SK-N-MC (cell line): ENCODE results near the gene DBR1.

Source experiments
- DNase-seq: peaks from one replicate; pipeline ENCODE4 v3.0.0-alpha.2; 2011; ENCODE audit warnings: low read depth, low spot score
- H3K27ac ChIP-seq: fragments of 200-600 bp; sonication (generic); 2 replicates; pipeline ENCODE4 v1.5.1; 2016; ENCODE audit warnings: mixed run types
- H3K36me3 ChIP-seq: fragments of 200-600 bp; sonication (generic); 2 replicates; pipeline ENCODE4 v1.6.1; 2017; ENCODE audit warnings: antibody characterized with exemption, low read length, mixed read lengths; ENCODE audit not compliant: insufficient read depth
- H3K4me3 ChIP-seq: fragments of 200-600 bp; sonication (generic); 2 replicates; pipeline ENCODE4 v1.5.1; 2016
- H3K9ac ChIP-seq: fragments of 200-600 bp; sonication (generic); 2 replicates; pipeline ENCODE4 v1.8.0; 2017; ENCODE audit warnings: mixed run types, mixed read lengths; ENCODE audit not compliant: insufficient read length
- H3K9me3 ChIP-seq: fragments of 200-600 bp; sonication (generic); 2 replicates; pipeline ENCODE4 v1.6.1; 2017; ENCODE audit warnings: low read depth, mild to moderate bottlenecking, antibody characterized with exemption, low read length, moderate library complexity, mixed read lengths
- EZH2 ChIP-seq: fragments of 200-600 bp; sonication (generic); IDR thresholded peaks from one replicate; pipeline ENCODE4 v1.6.1; 2017; ENCODE audit warnings: antibody characterized with exemption
- FOXP2 ChIP-seq: optimal IDR thresholded peaks from 2 replicates; pipeline ENCODE3; 2011; ENCODE audit warnings: mild to moderate bottlenecking, moderate library complexity; ENCODE audit not compliant: insufficient read depth; ENCODE audit errors: extremely low read length, control extremely low read depth
- POLR2AphosphoS5 ChIP-seq: IDR thresholded peaks from 2 replicates; pipeline ENCODE4 v1.6.1; 2012; ENCODE audit warnings: mild to moderate bottlenecking, low read depth, low read length, borderline replicate concordance

DBR1 gene

GRCh38 chr3:138137861-138138260 lies 36.9 kb downstream of the DBR1 start:
- no peaks in the 10 kb centered on the region for H3K9me3 ChIP-seq
- no peak for DNase-seq
- no peaks in the 10 kb centered on the region for H3K36me3 ChIP-seq
- no peak overlapping the region for H3K4me3 ChIP-seq
- H3K9ac ChIP-seq, result no peak overlapping the region
- TF ChIP-seq FOXP2, result no peak
- no peak for TF ChIP-seq POLR2AphosphoS5
- TF ChIP-seq EZH2, result no peak
- no peak overlapping the region for H3K27ac ChIP-seq

GRCh38 chr3:138136201-138136600 lies 38.5 kb downstream of the DBR1 start:
- TF ChIP-seq FOXP2 (no peak), POLR2AphosphoS5 (no peak)
- H3K9ac ChIP-seq, result no peak overlapping the region
- H3K36me3 ChIP-seq, result no peaks in the 10 kb centered on the region
- no peak for DNase-seq
- no peak overlapping the region for H3K27ac ChIP-seq
- H3K4me3 ChIP-seq, result no peak overlapping the region
- no peaks in the 10 kb centered on the region for H3K9me3 ChIP-seq

GRCh38 chr3:138135833-138136194 lies 38.9 kb downstream of the DBR1 start:
- H3K27ac ChIP-seq, result no peak overlapping the region
- no peaks in the 10 kb centered on the region for H3K9me3 ChIP-seq
- H3K4me3 ChIP-seq, result no peak overlapping the region
- TF ChIP-seq FOXP2, result no peak
- TF ChIP-seq POLR2AphosphoS5, result no peak
- TF ChIP-seq EZH2, result no peak
- DNase-seq, result no peak
- no peak overlapping the region for H3K9ac ChIP-seq
- H3K36me3 ChIP-seq, result no peaks in the 10 kb centered on the region

- Histone ChIP-seq H3K36me3 (no peaks in the 10 kb centered on the region), H3K9me3 (no peaks in the 10 kb centered on the region), H3K9ac (no peak overlapping the region), H3K4me3 (no peak overlapping the region), H3K27ac (no peak overlapping the region)
- DNase-seq, result no peak
- TF ChIP-seq FOXP2 (no peak), POLR2AphosphoS5 (no peak), EZH2 (no peak)
These were observed 39.4 kb downstream of the DBR1 start for GRCh38 chr3:138135146-138135832.

GRCh38 chr3:138132239-138132638 lies 42.5 kb downstream of the DBR1 start, which contains the start of gene A4GNT:
Gene A4GNT (minus strand): TSS chr3:138132390. CDS start chr3:138131256, 1,134 bp downstream.
- Histone ChIP-seq H3K27ac (no peak within 1 kb of the TSS), H3K36me3 (no peaks in the 10 kb centered on the region), H3K9ac (no peak within 1 kb of the TSS)

GRCh38 chr3:138127636-138128365 lies 46.9 kb downstream of the DBR1 start:
- Histone ChIP-seq H3K4me3 (no peak overlapping the region), H3K9me3 (no peaks in the 10 kb centered on the region), H3K27ac (no peak overlapping the region), H3K9ac (no peak overlapping the region), H3K36me3 (no peaks in the 10 kb centered on the region)
- TF ChIP-seq POLR2AphosphoS5 (no peak), EZH2 (no peak), FOXP2 (no peak)
- no peak for DNase-seq

More at GRCh38 chr3:138132239-138132638, 42.5 kb downstream of the DBR1 start, which contains the start of gene A4GNT:
- H3K4me3 ChIP-seq, result no peak within 1 kb of the TSS
- H3K9me3 ChIP-seq, result no peaks in the 10 kb centered on the region
- no peak for DNase-seq
- TF ChIP-seq POLR2AphosphoS5 (no peak), EZH2 (no peak), FOXP2 (no peak)

- Histone ChIP-seq H3K9me3 (no peaks in the 10 kb centered on the region), H3K4me3 (no peak overlapping the region), H3K36me3 (no peaks in the 10 kb centered on the region), H3K9ac (no peak overlapping the region), H3K27ac (no peak overlapping the region)
- TF ChIP-seq FOXP2 (no peak), EZH2 (no peak)
- no peak for DNase-seq
These were observed 49.0 kb downstream of the DBR1 start for GRCh38 chr3:138125548-138126221.

GRCh38 chr3:138124706-138125355 lies 49.9 kb downstream of the DBR1 start:
- TF ChIP-seq EZH2 (no peak), FOXP2 (no peak), POLR2AphosphoS5 (no peak)
- Histone ChIP-seq H3K9ac (no peak overlapping the region), H3K27ac (no peak overlapping the region), H3K4me3 (no peak overlapping the region), H3K36me3 (no peaks in the 10 kb centered on the region), H3K9me3 (no peaks in the 10 kb centered on the region)
- no peak for DNase-seq
